SK-N-SH treated with all-trans-retinoic acid at 6 μM for 48 hours (cell line): Measurements from ENCODE around the gene MRPS2.

Experiments used
- PPARA ChIP-seq: fragments of 250-450 bp; sonication (Bioruptor Pico); IDR thresholded peaks from 2 replicates; pipeline ENCODE4 v1.5.0; 2020; ENCODE audit warnings: mild to moderate bottlenecking, borderline replicate concordance
- TSHZ2 ChIP-seq: fragments of 250-450 bp; sonication (Bioruptor Pico); IDR thresholded peaks from 2 replicates; pipeline ENCODE4 v1.5.0; 2020; ENCODE audit warnings: mild to moderate bottlenecking, moderate library complexity

GRCh38 chr9:135517407-135517822, 16.9 kb downstream of the MRPS2 start:
- TF ChIP-seq PPARA (CRISPR knock-in tag) (no peak), TSHZ2 (no peak)
